ENCODE results near the gene ALAS1.

Gene ALAS1

GRCh38 chr3:52223449-52224408 lies 25.8 kb downstream of the ALAS1 start:
- no peak for FAIRE-seq

GRCh38 chr3:52225452-52226228 lies 27.7 kb downstream of the ALAS1 start, which contains the start of gene TLR9:
Gene TLR9, minus strand, starts transcription at chr3:52225645. Its CDS starts 116 bp downstream, at chr3:52225529.
- no peak for FAIRE-seq

- no peak for FAIRE-seq
Observed at GRCh38 chr3:52226229-52226817, 28.4 kb downstream of the ALAS1 start.

GRCh38 chr3:52227117-52227516 lies 29.2 kb downstream of the ALAS1 start:
- FAIRE-seq = no peak

GRCh38 chr3:52227766-52228165 lies 29.8 kb downstream of the ALAS1 start:
- no peak for FAIRE-seq

GRCh38 chr3:52228266-52228665 lies 30.3 kb downstream of the ALAS1 start:
- no peak for FAIRE-seq

- no peak for FAIRE-seq
Observed at GRCh38 chr3:52228751-52229291, 30.9 kb downstream of the ALAS1 start.

- FAIRE-seq = no peak
Observed at GRCh38 chr3:52229656-52230055, 31.7 kb downstream of the ALAS1 start.

GRCh38 chr3:52230461-52230860 lies 32.5 kb downstream of the ALAS1 start:
- no peak for FAIRE-seq

GRCh38 chr3:52230889-52231499 lies 33.0 kb downstream of the ALAS1 start:
- FAIRE-seq = no peak

- FAIRE-seq = no peak
Observed at GRCh38 chr3:52231502-52232278, 33.7 kb downstream of the ALAS1 start.

- no peak for FAIRE-seq
Observed at GRCh38 chr3:52232279-52233107, 34.5 kb downstream of the ALAS1 start.

- no peak for FAIRE-seq
Observed at GRCh38 chr3:52233108-52233591, 35.2 kb downstream of the ALAS1 start.

- no peak for FAIRE-seq
Observed at GRCh38 chr3:52233968-52234367, 36.0 kb downstream of the ALAS1 start.

- no peak for FAIRE-seq
Observed at GRCh38 chr3:52234516-52235447, 36.8 kb downstream of the ALAS1 start.

- FAIRE-seq = no peak
Observed at GRCh38 chr3:52236424-52236886, 38.5 kb downstream of the ALAS1 start.

- no peak for FAIRE-seq
Observed at GRCh38 chr3:52237006-52237656, 39.2 kb downstream of the ALAS1 start.

GRCh38 chr3:52237657-52238172 lies 39.8 kb downstream of the ALAS1 start:
- FAIRE-seq = no peak

Data from islet of Langerhans (tissue), 1 donor.